GM21717 (cell line): Measurements from ENCODE around the gene RAB9B.
A peak's percentile ranks its signal among the peaks of the same experiment; 100 is the strongest.
"Not testable (repeated sequence)": the region's sequence is repeated elsewhere in the genome, so short reads cannot be mapped to it uniquely, and the experiment has no call there.

Experiments
- ATAC-seq: cut with Tn5 transposase; IDR thresholded peaks from one replicate; pipeline ENCODE4 v1.9.1; 2021; ENCODE audit warnings: mild to moderate bottlenecking, moderate library complexity; ENCODE audit not compliant: unreplicated experiment

Gene RAB9B

GRCh38 chrX:103817101-103817500 is 15.0 kb downstream of the RAB9B start:
- ATAC-seq = not testable (repeated sequence)

- ATAC-seq = no peak
These were observed 20.2 kb downstream of the RAB9B start for GRCh38 chrX:103811858-103812257.

DNA sequence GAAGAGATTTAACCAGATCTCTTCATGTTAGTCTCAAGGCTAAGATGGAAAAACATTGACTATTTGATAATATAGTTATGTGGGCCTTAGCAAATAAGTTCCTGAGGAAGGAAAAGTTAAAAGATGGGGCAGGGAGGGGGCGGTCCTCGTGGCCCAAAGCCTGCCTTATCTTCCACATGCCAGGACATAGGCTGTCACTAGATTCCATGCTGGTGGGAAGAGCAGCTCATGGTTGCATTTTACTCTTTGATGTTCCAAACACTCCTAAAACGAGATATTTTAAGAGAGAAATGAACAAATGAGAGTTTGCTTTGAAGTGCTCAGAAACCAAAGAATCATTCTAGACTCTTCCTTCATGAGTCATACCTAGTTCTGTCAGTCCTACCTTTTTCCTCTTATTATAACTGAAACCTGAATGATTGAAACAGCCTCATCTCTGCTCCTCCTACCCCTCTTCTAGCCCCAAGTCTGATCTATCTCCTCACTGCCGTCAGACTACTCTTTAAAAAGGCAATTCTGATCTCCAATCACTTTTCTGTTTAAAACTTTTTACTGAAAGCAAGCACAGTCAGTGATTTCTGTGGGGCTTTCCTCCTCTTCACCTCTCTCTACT is 25.1 kb downstream of the RAB9B start:
- no peak for ATAC-seq

DNA sequence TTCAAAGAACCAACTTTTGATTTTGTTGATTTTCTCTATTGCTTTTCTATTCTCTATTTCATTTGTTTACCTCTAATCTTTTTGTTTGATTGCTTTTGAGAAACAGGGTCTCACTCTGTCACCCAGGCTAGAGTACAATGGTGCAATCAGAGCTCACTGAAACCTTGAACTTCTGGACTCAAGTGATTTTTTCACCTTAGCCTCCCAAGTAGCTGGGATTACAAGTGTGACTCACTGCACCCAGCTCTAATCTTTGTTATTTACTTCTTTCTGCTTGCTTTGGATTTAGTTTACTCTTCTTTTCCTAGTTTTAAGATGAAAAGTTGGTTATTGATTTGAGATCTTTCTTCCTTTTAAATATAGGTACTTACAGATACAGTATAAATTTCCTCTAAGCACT is 26.2 kb downstream of the RAB9B start:
- no peak for ATAC-seq

- no peak for ATAC-seq
These were observed 31.7 kb downstream of the RAB9B start for GRCh38 chrX:103800318-103800717.

DNA sequence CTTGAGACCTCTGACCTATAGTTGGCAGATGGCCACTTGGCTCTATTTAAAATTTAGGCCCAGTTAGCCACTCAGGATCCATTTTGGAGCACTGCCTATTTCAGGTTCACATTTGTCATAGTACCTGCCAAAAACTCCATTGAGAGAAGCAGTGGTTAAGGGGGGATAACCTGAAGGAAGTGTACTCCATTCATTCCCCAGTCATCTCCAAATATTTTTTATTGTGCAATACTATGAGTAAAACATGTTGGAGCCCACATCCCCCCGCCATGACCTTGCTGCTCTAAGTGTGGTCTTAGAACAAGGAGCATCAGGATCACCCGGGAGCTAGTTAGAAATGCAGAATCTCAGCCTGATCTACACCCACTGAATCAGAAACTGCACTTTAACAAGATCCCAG is 34.4 kb downstream of the RAB9B start:
- ATAC-seq = no peak

- no peak for ATAC-seq
These were observed 37.9 kb downstream of the RAB9B start for GRCh38 chrX:103794119-103794518.

GRCh38 chrX:103793545-103793940 is 38.5 kb downstream of the RAB9B start:
- no peak for ATAC-seq

DNA sequence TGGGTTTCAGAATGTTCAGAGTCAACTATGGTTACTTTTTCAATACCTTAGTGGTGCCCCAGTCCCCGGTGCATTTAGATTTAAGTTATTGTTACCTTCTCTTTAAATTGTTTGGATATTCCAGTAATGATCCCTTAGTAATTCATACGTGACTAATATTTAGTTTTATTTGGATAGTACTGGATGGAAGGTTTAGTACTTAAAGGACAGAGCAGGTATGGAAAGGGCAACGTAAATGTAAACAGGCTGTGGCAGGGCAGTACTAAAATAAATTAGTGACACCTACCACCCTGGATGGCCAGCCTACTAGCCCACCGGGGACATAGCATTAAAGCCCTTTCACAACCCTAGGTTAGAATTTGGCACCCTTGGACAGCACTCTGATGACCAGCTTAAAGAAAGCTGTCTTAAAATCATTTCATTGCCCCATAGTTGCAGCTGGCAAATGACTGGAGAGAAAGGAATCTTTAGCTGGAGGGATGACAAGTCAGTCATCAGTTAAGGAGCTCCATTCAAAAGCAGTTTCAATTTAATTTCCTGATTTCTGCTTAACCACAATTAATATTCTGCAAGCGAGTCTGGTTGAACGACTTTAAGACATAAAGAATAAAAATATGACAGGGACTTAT is 39.0 kb downstream of the RAB9B start:
- ATAC-seq = no peak

DNA sequence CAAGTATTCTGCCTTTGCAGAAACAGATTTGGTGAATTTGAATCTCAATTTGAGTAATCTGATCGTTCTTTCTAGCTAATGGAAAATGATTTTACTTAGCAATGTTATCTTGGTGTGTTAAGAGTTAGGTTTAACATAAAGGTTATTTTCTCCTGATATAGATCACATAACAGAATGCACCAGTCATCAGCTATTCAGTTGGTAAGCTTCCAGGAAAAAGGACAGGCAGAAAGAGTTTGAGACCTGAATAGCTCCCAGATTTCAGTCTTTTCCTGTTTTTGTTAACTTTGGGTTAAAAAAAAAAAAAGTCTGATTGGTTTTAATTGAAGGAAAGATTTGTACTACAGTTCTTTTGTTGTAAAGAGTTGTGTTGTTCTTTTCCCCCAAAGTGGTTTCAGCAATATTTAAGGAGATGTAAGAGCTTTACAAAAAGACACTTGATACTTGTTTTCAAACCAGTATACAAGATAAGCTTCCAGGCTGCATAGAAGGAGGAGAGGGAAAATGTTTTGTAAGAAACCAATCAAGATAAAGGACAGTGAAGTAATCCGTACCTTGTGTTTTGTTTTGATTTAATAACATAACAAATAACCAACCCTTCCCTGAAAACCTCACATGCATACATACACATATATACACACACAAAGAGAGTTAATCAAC is 40.1 kb downstream of the RAB9B start:
- ATAC-seq = no peak

DNA sequence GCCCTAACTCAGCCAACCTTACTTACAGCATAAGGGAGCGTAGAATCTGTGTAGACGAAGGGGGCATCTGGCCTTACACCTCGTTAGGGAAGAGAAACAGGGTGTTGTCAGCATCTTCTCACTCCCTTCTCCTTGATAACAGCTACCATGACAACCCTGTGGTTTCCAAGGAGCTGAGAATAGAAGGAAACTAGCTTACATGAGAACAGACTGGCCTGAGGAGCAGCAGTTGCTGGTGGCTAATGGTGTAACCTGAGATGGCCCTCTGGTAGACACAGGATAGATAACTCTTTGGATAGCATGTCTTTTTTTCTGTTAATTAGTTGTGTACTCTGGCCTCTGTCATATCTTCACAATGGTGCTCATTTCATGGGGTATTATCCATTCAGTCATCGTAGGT is 40.8 kb downstream of the RAB9B start:
- ATAC-seq = no peak

GRCh38 chrX:103789004-103789403 is 43.1 kb downstream of the RAB9B start:
- peak; percentile 77 for ATAC-seq

DNA sequence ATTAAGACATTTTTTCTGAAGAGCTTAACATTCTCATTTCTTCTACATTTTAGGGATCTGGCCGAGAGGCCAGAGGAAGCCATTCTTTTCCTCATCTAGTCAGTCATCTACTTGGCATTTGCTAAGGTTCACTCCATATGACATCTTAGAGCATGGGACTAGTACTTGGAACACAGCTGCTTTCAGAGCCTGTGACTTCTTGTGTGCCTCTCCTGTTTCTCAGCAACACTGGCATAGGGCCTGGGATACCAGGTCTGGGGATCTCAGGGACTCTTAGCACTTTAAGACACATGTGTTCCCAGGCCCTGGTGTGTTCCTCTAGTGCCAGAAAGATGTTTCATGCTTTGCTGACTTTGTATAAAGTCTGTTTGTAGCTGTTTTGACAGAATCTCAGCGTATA is 48.1 kb downstream of the RAB9B start:
- no peak for ATAC-seq

DNA sequence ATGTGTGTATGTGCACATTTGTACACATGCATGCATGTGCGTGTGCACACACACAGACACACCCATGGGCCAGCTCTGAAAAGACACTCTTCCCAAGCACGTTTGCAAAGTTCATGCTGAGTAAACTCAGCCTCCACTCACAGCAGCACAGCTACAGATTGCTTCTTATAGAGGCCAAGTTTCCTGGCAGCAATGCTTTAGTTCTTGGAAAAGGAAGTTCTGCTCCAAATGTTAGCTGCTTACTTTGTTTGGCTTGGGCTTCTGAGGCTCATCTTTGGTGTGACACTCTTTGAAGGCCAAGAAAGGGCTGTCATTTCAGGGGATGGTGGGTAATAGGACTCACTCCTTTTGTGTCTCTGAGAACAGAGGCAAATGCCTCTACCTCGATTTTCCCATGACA is 48.9 kb downstream of the RAB9B start:
- no peak for ATAC-seq

GRCh38 chrX:103782640-103783039 is 49.4 kb downstream of the RAB9B start:
- ATAC-seq = no peak

DNA sequence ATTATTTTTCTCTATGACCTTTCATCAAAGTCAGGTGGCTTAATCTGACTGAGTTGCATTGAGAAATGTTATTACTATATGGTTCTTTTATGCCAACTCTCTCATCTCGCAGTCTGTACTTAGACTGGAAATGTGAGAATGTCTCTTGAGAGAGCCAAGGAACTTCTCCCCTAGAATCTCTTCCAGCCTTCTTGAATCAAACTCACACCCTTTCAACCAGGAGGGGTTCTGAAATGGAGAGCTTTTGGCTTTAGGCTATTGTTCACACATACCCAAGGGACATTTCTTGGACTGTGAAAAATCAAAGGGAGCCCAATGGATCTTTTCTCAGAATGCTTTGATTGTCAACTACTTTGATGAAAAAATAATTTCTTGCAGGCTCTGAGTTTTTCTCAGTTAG is 50.4 kb downstream of the RAB9B start:
- no peak for ATAC-seq

DNA sequence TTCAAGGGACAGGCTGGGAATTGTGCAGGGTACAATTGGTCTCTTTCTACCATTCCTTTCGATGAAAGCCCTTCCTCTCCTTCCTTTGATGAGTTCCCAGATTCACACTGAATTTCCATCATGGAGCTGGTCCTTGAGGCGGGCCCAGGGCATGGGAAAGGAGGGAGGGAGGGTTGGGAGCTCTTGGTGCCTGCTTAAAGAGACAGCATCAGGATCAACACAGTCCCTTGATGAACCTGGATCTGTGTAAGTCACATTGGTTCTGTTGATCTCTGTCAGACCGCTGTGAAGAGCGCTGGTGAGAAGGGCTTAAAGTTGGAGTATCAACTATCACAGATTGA is 51.0 kb downstream of the RAB9B start:
- no peak for ATAC-seq

DNA sequence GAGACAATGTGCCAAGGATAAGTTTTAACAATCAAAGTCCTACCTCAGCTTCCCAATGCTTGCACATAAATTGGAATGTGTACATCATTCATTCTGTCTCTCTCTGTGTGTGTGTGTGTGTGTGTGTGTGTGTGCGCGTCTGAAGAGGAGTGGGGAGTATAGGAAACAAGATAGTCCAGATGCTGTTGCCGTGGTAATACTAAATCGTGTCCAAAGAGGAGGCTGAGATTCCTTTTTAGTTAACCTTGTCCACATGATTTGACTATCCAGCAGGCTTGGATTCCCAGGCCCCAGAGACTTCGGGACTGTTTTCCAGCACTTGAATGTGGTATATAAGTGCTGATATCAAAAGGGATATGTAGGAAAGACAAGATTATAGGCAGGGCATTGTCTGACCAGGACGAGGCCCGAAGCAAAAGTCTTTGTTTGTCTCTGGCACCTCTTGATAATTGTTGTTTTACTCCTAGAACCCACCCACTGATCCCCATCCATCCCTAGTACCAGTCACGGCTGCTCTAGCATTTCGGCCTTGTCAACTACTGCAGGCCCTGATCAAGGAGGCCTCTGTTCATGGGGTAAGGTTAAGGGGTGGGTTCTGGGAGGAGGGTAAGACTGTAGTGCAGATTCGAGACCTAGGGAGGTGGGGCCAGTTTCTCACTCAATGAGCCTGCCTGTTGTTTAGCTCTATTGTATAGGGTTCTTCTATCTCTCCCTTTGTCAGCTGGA is 51.6 kb downstream of the RAB9B start:
- ATAC-seq = no peak

GRCh38 chrX:103779141-103779789 is 52.8 kb downstream of the RAB9B start:
- ATAC-seq = no peak

DNA sequence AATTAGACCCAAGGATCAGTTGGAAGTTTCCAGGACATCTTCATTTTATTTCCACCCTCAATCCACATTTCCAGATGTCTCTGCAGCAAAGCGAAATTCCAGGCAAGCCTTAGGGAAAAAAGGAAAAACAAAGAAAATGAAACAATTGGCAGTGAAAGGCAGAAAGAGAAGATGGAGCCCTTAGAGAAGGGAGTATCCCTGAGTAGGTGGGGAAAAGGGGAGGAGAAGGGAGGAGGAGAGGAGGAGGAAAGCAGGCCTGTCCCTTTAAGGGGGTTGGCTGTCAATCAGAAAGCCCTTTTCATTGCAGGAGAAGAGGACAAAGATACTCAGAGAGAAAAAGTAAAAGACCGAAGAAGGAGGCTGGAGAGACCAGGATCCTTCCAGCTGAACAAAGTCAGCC is 55.5 kb downstream of the RAB9B start, which contains the start of gene PLP1:
PLP1 (plus strand) TSS at position 295 of the 400 bp plus-strand sequence. CDS start 156 bp downstream, outside the sequence.
- ATAC-seq = no peak

GRCh38 chrX:103774070-103774642 is 57.9 kb downstream of the RAB9B start:
- ATAC-seq = no peak
